Stimulated activated CD8-positive, alpha-beta memory T cell treated with anti-CD3 and anti-CD28 coated beads, Interleukin-2, amount 100 ng/mL, for 1 hour (primary cell): ENCODE data around the gene GALNT12.
A peak's percentile ranks its signal among the peaks of the same experiment; 100 is the strongest.

Experiments used
- DNase-seq, 2 donors: peaks; one replicate each; pipeline ENCODE4 v3.0.0-alpha.2; 2020; ENCODE audit warnings: low read depth in 2 of 2

GALNT12 gene

GRCh38 chr9:98833090-98833956 is 25.9 kb downstream of the GALNT12 start:
- DNase-seq = no peak

GRCh38 chr9:98834386-98834785 is 26.9 kb downstream of the GALNT12 start:
- DNase-seq = no peak

- no peak for DNase-seq
Measured at GRCh38 chr9:98836206-98836605, 28.7 kb downstream of the GALNT12 start.

- no peak for DNase-seq
Measured at GRCh38 chr9:98837516-98837915, 30.0 kb downstream of the GALNT12 start.

GRCh38 chr9:98838155-98838867 is 30.8 kb downstream of the GALNT12 start:
- DNase-seq = no peak

GRCh38 chr9:98838868-98839565 is 31.5 kb downstream of the GALNT12 start:
- no peak for DNase-seq

GRCh38 chr9:98839724-98840123 is 32.3 kb downstream of the GALNT12 start:
- no peak for DNase-seq

GRCh38 chr9:98842510-98842909 is 35.0 kb downstream of the GALNT12 start:
- no peak for DNase-seq

- no peak for DNase-seq
Measured at GRCh38 chr9:98846081-98846480, 38.6 kb downstream of the GALNT12 start.

- no peak for DNase-seq
Measured at GRCh38 chr9:98846879-98847278, 39.4 kb downstream of the GALNT12 start.

GRCh38 chr9:98848450-98849149 is 41.1 kb downstream of the GALNT12 start:
- peak; percentile 39 to 56 for DNase-seq

- DNase-seq = no peak
Measured at GRCh38 chr9:98849563-98849962, 42.1 kb downstream of the GALNT12 start.

- no peak for DNase-seq
Measured at GRCh38 chr9:98850851-98851729, 43.6 kb downstream of the GALNT12 start.

- DNase-seq = no peak
Measured at GRCh38 chr9:98851730-98852459, 44.4 kb downstream of the GALNT12 start.

- DNase-seq = no peak
Measured at GRCh38 chr9:98852460-98852734, 44.9 kb downstream of the GALNT12 start.

- DNase-seq = no peak
Measured at GRCh38 chr9:98852961-98853360, 45.5 kb downstream of the GALNT12 start.

GRCh38 chr9:98854266-98854665 is 46.8 kb downstream of the GALNT12 start:
- DNase-seq = no peak

GRCh38 chr9:98855592-98855991 is 48.1 kb downstream of the GALNT12 start:
- no peak for DNase-seq

- DNase-seq = no peak
Measured at GRCh38 chr9:98856982-98857381, 49.5 kb downstream of the GALNT12 start.

GRCh38 chr9:98859941-98860340 is 52.5 kb downstream of the GALNT12 start:
- DNase-seq = no peak
